ENCODE measurements around the gene FAM20C.
A peak's percentile ranks its signal among the peaks of the same experiment; 100 is the strongest.

Gene FAM20C

GRCh38 chr7:281637-282036, 89.3 kb downstream of the FAM20C start:
- Histone ChIP-seq H3K4me3 (ENCODE audit: low read depth, low read length) (no peak overlapping the region), H3K36me3 (ENCODE audit: control insufficient read depth in 2 of 2, insufficient read depth in 1 of 2, low read length in 2 of 2) (no peaks in the 10 kb centered on the region), H3K9me3 (ENCODE audit: control insufficient read depth, insufficient read depth, low read depth, low read length) (no peaks in the 10 kb centered on the region), H3K27ac (ENCODE audit: extremely low read depth, low read depth, low read length) (no peak overlapping the region), H3K4me1 (ENCODE audit: control insufficient read depth, insufficient read depth, low read length) (no peaks in the 10 kb centered on the region)
- ChIA-PET CTCF (no interaction called here), POLR2A (no interaction called here)
- TF ChIP-seq TCF7L2 (IDR thresholded peaks at IDR 0.05; ENCODE audit: borderline replicate concordance, low read depth, low read length) (no peak), ZNF837 (tag by site-specific recombination; IDR thresholded peaks at IDR 0.05) (no peak), ZNF146 (tag by site-specific recombination; IDR thresholded peaks at IDR 0.05) (peak; percentile 88)

GRCh38 chr7:282621-283020, 90.2 kb downstream of the FAM20C start:
- POLR2A ChIA-PET: no interaction called here
- TF ChIP-seq ZNF677 (tag by site-specific recombination; IDR thresholded peaks at IDR 0.05) (no peak), ZNF121 (tag by site-specific recombination; IDR thresholded peaks at IDR 0.05) (no peak)
- Histone ChIP-seq H3K27ac (ENCODE audit: extremely low read depth, low read depth, low read length) (no peak overlapping the region), H3K9me3 (ENCODE audit: control insufficient read depth, insufficient read depth, low read depth, low read length) (no peaks in the 10 kb centered on the region), H3K36me3 (ENCODE audit: control insufficient read depth in 2 of 2, insufficient read depth in 1 of 2, low read length in 2 of 2) (no peaks in the 10 kb centered on the region), H3K4me1 (ENCODE audit: control insufficient read depth, insufficient read depth, low read length) (no peaks in the 10 kb centered on the region), H3K4me3 (ENCODE audit: low read depth, low read length) (no peak overlapping the region)
- CTCF ChIA-PET: no interaction called here

- TF ChIP-seq ZSCAN4 (tag by site-specific recombination; IDR thresholded peaks at IDR 0.05): no peak
- TF ChIP-seq ZNF473 (tag by site-specific recombination; IDR thresholded peaks at IDR 0.05): no peak
- no peak for TF ChIP-seq ZSCAN16 (tag by site-specific recombination; IDR thresholded peaks at IDR 0.05)
- no peak for TF ChIP-seq SCRT1 (tag by site-specific recombination; IDR thresholded peaks at IDR 0.05; ENCODE audit: borderline replicate concordance)
- TF ChIP-seq ZBTB8A (tag by site-specific recombination; IDR thresholded peaks at IDR 0.05): no peak
- no peak for TF ChIP-seq ZNF423 (tag by site-specific recombination; IDR thresholded peaks at IDR 0.05)
- TF ChIP-seq ZNF645 (tag by site-specific recombination; IDR thresholded peaks at IDR 0.05): no peak
- Histone ChIP-seq H3K4me3 (ENCODE audit: low read depth, low read length) (no peak overlapping the region), H3K4me1 (ENCODE audit: control insufficient read depth, insufficient read depth, low read length) (no peaks in the 10 kb centered on the region), H3K9me3 (ENCODE audit: control insufficient read depth, insufficient read depth, low read depth, low read length) (no peaks in the 10 kb centered on the region), H3K36me3 (ENCODE audit: control insufficient read depth in 2 of 2, insufficient read depth in 1 of 2, low read length in 2 of 2) (no peaks in the 10 kb centered on the region), H3K27ac (ENCODE audit: extremely low read depth, low read depth, low read length) (no peak overlapping the region)
- ChIA-PET CTCF (interaction anchor here (0.6 kb wide), 1 partner anchor 310 kb away, joined by 3 read pairs; no protein-coding TSS in a partner anchor), POLR2A (no interaction called here)
These were observed 92.7 kb downstream of the FAM20C start for GRCh38 chr7:284762-285722.

- Histone ChIP-seq H3K9me3 (ENCODE audit: control insufficient read depth, insufficient read depth, low read depth, low read length) (no peaks in the 10 kb centered on the region), H3K4me1 (ENCODE audit: control insufficient read depth, insufficient read depth, low read length) (no peaks in the 10 kb centered on the region), H3K27ac (ENCODE audit: extremely low read depth, low read depth, low read length) (no peak overlapping the region), H3K36me3 (ENCODE audit: control insufficient read depth in 2 of 2, insufficient read depth in 1 of 2, low read length in 2 of 2) (no peaks in the 10 kb centered on the region), H3K4me3 (ENCODE audit: low read depth, low read length) (no peak overlapping the region)
- ChIA-PET POLR2A (no interaction called here), CTCF (no interaction called here)
- no peak for TF ChIP-seq ZNF645 (tag by site-specific recombination; IDR thresholded peaks at IDR 0.05)
- TF ChIP-seq ZBTB11 (tag by site-specific recombination; conservative IDR thresholded peaks at IDR 0.05; ENCODE audit: low read depth): no peak
- TF ChIP-seq GLIS1 (tag by site-specific recombination; IDR thresholded peaks at IDR 0.05): no peak
- no peak for TF ChIP-seq ZNF114 (tag by site-specific recombination; IDR thresholded peaks at IDR 0.05)
- no peak for TF ChIP-seq ZNF560 (tag by site-specific recombination; IDR thresholded peaks at IDR 0.05; ENCODE audit: borderline replicate concordance)
- TF ChIP-seq ZNF585B (tag by site-specific recombination; IDR thresholded peaks at IDR 0.05): no peak
- no peak for TF ChIP-seq REPIN1 (tag by site-specific recombination; IDR thresholded peaks at IDR 0.05; ENCODE audit: low read depth)
- no peak for TF ChIP-seq ZNF366 (tag by site-specific recombination; conservative IDR thresholded peaks at IDR 0.05)
- TF ChIP-seq ZSCAN4 (tag by site-specific recombination; IDR thresholded peaks at IDR 0.05): no peak
These were observed 93.4 kb downstream of the FAM20C start for GRCh38 chr7:285731-286130.
